Mesothelial cell of epicardium (in vitro differentiated cells): ENCODE data around the gene GARNL3. TPM values are rescaled to one million over a fixed set of nuclear protein-coding genes. Genes with fewer than 3 reads are reported as not detected.

ENCODE experiments used
- DNase-seq, 2 experiments: peaks; one replicate each; pipeline ENCODE4 v3.0.0; 2021; ENCODE audit warnings: low spot score in 2 of 2; ENCODE audit not compliant: unreplicated experiment in 2 of 2
- H3K27ac Mint-ChIP-seq: 2 replicates; pipeline ENCODE4 v1.8.0; 2021; ENCODE audit warnings: mixed read lengths
- H3K27me3 Mint-ChIP-seq: 2 replicates; pipeline ENCODE4 v1.8.0; 2021; ENCODE audit warnings: low read depth, mixed read lengths
- H3K36me3 Mint-ChIP-seq: 2 replicates; pipeline ENCODE4 v1.8.0; 2021; ENCODE audit warnings: mixed read lengths
- H3K4me1 Mint-ChIP-seq: 2 replicates; pipeline ENCODE4 v1.8.0; 2021; ENCODE audit warnings: mixed read lengths
- H3K4me3 Mint-ChIP-seq: 2 replicates; pipeline ENCODE4 v1.8.0; 2021; ENCODE audit warnings: mild to moderate bottlenecking, moderate library complexity, mixed read lengths
- H3K9me3 Mint-ChIP-seq: 2 replicates; pipeline ENCODE4 v1.8.0; 2021; ENCODE audit warnings: mixed read lengths
- total RNA-seq: library from RNA; stranded (reverse); gene quantifications from 3 replicates; pipeline ENCODE4 v1.2.1, GENCODE V29; 2021
- TF ChIP-seq, protein P1 (sequence below): fragments of 200-600 bp; sonication (generic); IDR thresholded peaks from one replicate; pipeline ENCODE4 v1.5.0; 2021; ENCODE audit warnings: antibody characterized with exemption; ENCODE audit not compliant: unreplicated experiment

GARNL3 gene
- total RNA-seq, 1 donor from 2014 or later: 51.5 TPM

DNA sequence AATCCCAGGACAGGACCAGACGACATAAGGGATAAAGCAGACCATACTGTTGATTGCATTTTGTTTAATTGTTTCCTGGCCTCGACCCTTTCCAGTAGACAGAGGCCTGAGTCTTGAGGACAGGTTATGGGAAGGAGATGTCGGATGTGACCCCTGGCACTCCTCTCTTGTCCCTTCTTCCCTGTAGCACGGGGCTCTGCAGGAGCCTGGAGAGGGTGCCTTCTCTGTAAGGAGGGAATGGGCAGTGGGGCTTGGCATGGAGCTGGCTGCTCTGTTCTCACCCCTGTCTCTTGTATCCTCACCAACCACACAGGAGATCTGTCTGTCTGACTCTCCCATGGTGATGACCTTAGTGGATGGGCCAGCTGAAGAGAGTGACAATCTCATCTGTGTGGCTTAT lies 92.3 kb downstream of the GARNL3 start:
- TF ChIP-seq, protein P1, sequence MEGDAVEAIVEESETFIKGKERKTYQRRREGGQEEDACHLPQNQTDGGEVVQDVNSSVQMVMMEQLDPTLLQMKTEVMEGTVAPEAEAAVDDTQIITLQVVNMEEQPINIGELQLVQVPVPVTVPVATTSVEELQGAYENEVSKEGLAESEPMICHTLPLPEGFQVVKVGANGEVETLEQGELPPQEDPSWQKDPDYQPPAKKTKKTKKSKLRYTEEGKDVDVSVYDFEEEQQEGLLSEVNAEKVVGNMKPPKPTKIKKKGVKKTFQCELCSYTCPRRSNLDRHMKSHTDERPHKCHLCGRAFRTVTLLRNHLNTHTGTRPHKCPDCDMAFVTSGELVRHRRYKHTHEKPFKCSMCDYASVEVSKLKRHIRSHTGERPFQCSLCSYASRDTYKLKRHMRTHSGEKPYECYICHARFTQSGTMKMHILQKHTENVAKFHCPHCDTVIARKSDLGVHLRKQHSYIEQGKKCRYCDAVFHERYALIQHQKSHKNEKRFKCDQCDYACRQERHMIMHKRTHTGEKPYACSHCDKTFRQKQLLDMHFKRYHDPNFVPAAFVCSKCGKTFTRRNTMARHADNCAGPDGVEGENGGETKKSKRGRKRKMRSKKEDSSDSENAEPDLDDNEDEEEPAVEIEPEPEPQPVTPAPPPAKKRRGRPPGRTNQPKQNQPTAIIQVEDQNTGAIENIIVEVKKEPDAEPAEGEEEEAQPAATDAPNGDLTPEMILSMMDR: no peak
- H3K9me3 Mint-ChIP-seq: no peaks in the 10 kb centered on the region
- H3K4me1 Mint-ChIP-seq: peaks cover 11% of the 10 kb centered on the region
- H3K27ac Mint-ChIP-seq: no peak overlapping the region
- DNase-seq: peak in 1 of 2 experiments; percentile 20
- H3K4me3 Mint-ChIP-seq: no peak overlapping the region
- H3K36me3 Mint-ChIP-seq: peaks cover 21% of the 10 kb centered on the region
- H3K27me3 Mint-ChIP-seq: no peaks in the 10 kb centered on the region

DNA sequence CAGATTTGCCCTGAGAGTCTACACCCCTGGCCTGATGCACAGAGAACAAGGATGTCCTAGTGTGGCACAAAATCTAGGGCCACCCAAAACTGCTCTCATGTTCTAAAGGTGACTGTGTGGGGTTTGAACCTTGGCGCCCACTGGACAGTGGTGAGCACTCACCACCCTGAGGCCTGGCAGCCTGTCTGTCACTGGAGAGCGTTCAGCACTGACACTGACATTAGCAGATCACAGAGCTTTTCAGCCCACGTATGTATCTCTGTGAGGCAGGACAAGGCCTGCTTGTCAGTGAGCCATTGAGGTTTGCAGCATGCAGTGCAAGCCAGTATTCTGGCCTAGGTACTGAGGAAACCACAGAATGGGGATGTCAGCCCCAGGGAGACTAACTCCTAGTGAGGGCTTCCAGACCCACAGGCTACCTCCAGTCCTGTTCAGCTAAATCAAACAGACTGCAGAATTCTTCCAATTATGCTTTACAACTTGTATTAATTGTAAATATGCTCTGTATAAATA lies 93.5 kb downstream of the GARNL3 start:
- Mint-ChIP-seq H3K9me3 (no peaks in the 10 kb centered on the region), H3K36me3 (peaks cover 21% of the 10 kb centered on the region), H3K27me3 (no peaks in the 10 kb centered on the region), H3K4me3 (no peak overlapping the region), H3K27ac (no peak overlapping the region), H3K4me1 (peaks cover 10% of the 10 kb centered on the region)
- TF ChIP-seq, protein P1: no peak
- no peak for DNase-seq

DNA sequence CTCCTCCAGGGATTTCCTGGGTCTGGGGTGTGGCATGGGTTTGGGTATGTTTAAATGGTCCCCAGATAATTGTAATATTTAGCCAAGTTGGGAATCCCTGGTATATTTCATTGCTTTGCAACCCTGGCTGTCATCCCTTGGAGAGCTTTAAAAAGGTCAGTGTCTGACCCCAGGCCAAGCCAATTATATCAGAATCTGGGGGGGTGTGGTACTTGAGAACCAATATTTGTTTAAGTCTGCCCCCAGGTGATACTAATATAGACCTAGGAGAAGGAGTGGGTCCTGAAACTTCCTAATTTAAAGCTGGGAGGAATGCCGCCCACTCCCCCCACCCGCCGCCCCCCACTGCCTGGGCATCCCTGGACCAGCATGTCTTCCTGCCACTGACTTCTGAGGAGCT lies 94.2 kb downstream of the GARNL3 start:
- no peaks in the 10 kb centered on the region for H3K27me3 Mint-ChIP-seq

GRCh38 chr9:127360250-127360649 lies 95.7 kb downstream of the GARNL3 start:
- no peak overlapping the region for H3K4me3 Mint-ChIP-seq
- peaks cover 5% of the 10 kb centered on the region for H3K4me1 Mint-ChIP-seq
- TF ChIP-seq, protein P1: no peak
- H3K27me3 Mint-ChIP-seq: no peaks in the 10 kb centered on the region
- H3K27ac Mint-ChIP-seq: no peak overlapping the region
- DNase-seq: peak in 1 of 2 experiments; percentile 9
- H3K9me3 Mint-ChIP-seq: no peaks in the 10 kb centered on the region
- peaks cover 27% of the 10 kb centered on the region for H3K36me3 Mint-ChIP-seq

More for the DNA sequence above, 94.2 kb downstream of the GARNL3 start:
- no peak for DNase-seq
- H3K4me1 Mint-ChIP-seq: peaks cover 10% of the 10 kb centered on the region
- peaks cover 21% of the 10 kb centered on the region for H3K36me3 Mint-ChIP-seq
- TF ChIP-seq, protein P1: no peak
- no peaks in the 10 kb centered on the region for H3K9me3 Mint-ChIP-seq
- H3K4me3 Mint-ChIP-seq: no peak overlapping the region
- no peak overlapping the region for H3K27ac Mint-ChIP-seq

DNA sequence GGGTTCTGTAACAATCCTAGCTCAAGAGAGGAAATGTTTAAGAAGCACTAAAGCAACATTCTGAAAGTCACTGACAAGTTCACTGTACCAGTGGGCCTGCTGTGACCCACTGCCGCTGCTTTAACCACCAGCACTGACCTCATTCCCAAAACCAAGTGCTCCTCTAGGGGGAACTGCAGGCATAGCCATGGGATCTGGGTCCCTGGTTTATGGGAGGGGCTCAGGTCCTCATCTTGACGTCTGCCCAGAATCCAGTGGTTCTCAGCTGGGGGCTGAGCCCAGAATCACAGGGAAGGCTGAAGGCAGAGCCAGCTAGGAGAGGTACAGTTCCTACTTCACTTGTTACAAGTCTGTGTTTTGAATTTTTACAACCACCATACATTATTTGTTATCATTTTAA lies 96.3 kb downstream of the GARNL3 start:
- Mint-ChIP-seq H3K4me3 (no peak overlapping the region), H3K27me3 (no peaks in the 10 kb centered on the region), H3K4me1 (peaks cover 5% of the 10 kb centered on the region), H3K27ac (no peak overlapping the region), H3K36me3 (peaks cover 21% of the 10 kb centered on the region), H3K9me3 (no peaks in the 10 kb centered on the region)
- TF ChIP-seq, protein P1: no peak
- peak in 1 of 2 experiments; percentile 20 for DNase-seq

DNA sequence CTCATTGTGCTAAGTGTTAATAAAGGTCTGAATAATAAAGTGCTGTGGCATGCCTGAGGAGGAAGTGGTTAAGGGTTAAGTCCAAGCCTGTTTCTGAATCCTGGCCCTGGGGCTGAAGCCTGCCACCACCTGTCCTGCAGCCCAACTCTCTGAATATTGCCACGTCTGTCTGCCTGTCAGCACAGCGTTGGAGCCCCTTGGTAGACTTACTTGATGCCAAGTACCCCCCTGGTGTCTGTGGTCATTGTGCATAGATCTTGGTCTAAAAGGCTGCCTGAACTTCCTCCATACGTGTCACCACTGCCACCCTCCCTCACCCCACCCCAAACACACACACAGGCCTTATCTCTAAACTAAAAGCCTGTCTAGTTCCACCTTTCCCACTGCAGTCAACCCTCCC lies 97.0 kb downstream of the GARNL3 start:
- H3K9me3 Mint-ChIP-seq: no peaks in the 10 kb centered on the region
- H3K4me3 Mint-ChIP-seq: no peak overlapping the region
- no peak overlapping the region for H3K27ac Mint-ChIP-seq
- peaks cover 14% of the 10 kb centered on the region for H3K36me3 Mint-ChIP-seq
- peak in 1 of 2 experiments; percentile 31 for DNase-seq
- TF ChIP-seq, protein P1: no peak
- no peaks in the 10 kb centered on the region for H3K27me3 Mint-ChIP-seq
- peaks cover 5% of the 10 kb centered on the region for H3K4me1 Mint-ChIP-seq
